Adipose tissue (tissue), 3 donors: ENCODE results near the gene IL1RL1. TPM values are rescaled to one million over a fixed set of nuclear protein-coding genes. Genes with fewer than 3 reads are reported as not detected.

Experiments
- H3K27ac ChIP-seq: one replicate; pipeline ENCODE4 v1.5.1; 2013; ENCODE audit warnings: low read depth, low read length
- WGBS, 3 donors: extraction: QIAGEN DNeasy Blood & Tissue Kit; methylation state at CpG; one replicate each; pipeline ENCODE4 v1.1.7; 2013; 5-methylcytosine and 5-hydroxymethylcytosine counted together
- polyA plus RNA-seq, 3 donors: library from polyadenylated mRNA; stranded (reverse); fragments of 200-250 nt; gene quantifications; one replicate each; pipeline ENCODE4 v1.2.3, GENCODE V29; 2013
- donor health status: healthy with polysubstance abuse.
- donor health status: Bipolar disorder and iron deficiency.
- donor health status: healthy.

Gene IL1RL1
- polyA plus RNA-seq, 3 donors: 2.1 to 28.8 (median 5.6) TPM

GRCh38 chr2:102356741-102357140 is 45.4 kb downstream of the IL1RL1 start:
- WGBS, 3 donors: 77 to 79% (median 78%) methylated on average over 2 of the region's 2 CpGs
- no peak overlapping the region for H3K27ac ChIP-seq

- WGBS, 3 donors: 49 to 59% (median 52%) methylated on average over 2 of the region's 2 CpGs
- no peak overlapping the region for H3K27ac ChIP-seq
Observed at GRCh38 chr2:102357937-102358336, 46.6 kb downstream of the IL1RL1 start.

GRCh38 chr2:102358496-102358895 is 47.1 kb downstream of the IL1RL1 start:
- 88 to 93% (median 91%) methylated on average over 8 of the region's 8 CpGs for WGBS, 3 donors
- no peak overlapping the region for H3K27ac ChIP-seq

DNA sequence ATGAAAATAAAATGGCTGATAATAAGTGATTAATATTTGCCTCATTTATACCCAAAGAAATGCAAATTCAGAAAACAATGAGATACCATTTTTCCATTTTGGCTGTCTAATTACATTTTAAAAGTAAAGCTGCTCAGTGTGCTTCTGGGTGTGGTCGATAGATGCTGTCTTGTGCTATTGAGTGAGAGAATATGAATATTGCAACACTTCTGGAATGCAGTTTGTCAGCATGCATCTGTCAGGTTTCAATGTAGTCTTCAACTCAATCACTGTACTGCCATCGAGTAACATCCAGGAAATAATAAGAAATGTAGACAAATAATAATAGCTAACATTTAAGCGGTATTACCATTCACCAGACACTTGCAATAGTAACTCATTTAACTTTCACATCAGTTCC is 48.2 kb downstream of the IL1RL1 start:
- WGBS, 3 donors: 80 to 91% (median 84%) methylated on average over 3 of the region's 3 CpGs
- H3K27ac ChIP-seq: no peak overlapping the region

GRCh38 chr2:102361632-102362241 is 50.4 kb downstream of the IL1RL1 start:
- 68 to 83% (median 70%) methylated on average over 5 of the region's 5 CpGs for WGBS, 3 donors
- H3K27ac ChIP-seq: no peak overlapping the region

DNA sequence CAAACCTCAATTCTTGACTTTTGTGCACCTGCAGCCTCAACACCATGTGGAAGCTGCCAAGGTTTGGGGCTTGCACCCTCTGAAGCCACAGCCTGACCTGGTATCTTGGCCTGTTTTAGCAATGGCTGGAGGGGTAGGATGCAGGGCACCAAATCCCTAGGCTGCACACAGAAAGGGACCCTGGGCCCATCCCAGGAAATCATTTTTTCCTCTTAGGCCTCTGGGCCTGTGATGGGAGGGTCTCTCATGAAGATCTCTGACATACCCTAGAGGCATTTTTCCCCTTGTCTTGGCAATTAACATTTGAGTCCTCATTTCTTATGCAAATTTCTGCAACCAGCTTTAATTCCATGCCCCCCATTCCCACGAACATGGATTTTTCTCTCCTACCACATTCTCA is 54.4 kb downstream of the IL1RL1 start:
- H3K27ac ChIP-seq: no peak overlapping the region
- 58 to 100% (median 85%) methylated on average over 1 of the region's 1 CpG for WGBS, 3 donors

GRCh38 chr2:102366406-102367112 is 55.2 kb downstream of the IL1RL1 start:
- H3K27ac ChIP-seq: no peak overlapping the region
- WGBS, 3 donors: 79 to 83% (median 83%) methylated on average over 3 of the region's 3 CpGs

GRCh38 chr2:102367331-102367971 is 56.1 kb downstream of the IL1RL1 start:
- WGBS, 3 donors: 75 to 84% (median 76%) methylated on average over 6 of the region's 6 CpGs
- no peak overlapping the region for H3K27ac ChIP-seq

GRCh38 chr2:102368461-102369109 is 57.2 kb downstream of the IL1RL1 start:
- WGBS, 3 donors: 64 to 84% (median 82%) methylated on average over 5 of the region's 5 CpGs

GRCh38 chr2:102369866-102370265 is 58.5 kb downstream of the IL1RL1 start:
- H3K27ac ChIP-seq: no peak overlapping the region
- WGBS, 3 donors: 90 to 93% (median 90%) methylated on average over 1 of the region's 1 CpG

More at GRCh38 chr2:102368461-102369109, 57.2 kb downstream of the IL1RL1 start:
- H3K27ac ChIP-seq: no peak overlapping the region

DNA sequence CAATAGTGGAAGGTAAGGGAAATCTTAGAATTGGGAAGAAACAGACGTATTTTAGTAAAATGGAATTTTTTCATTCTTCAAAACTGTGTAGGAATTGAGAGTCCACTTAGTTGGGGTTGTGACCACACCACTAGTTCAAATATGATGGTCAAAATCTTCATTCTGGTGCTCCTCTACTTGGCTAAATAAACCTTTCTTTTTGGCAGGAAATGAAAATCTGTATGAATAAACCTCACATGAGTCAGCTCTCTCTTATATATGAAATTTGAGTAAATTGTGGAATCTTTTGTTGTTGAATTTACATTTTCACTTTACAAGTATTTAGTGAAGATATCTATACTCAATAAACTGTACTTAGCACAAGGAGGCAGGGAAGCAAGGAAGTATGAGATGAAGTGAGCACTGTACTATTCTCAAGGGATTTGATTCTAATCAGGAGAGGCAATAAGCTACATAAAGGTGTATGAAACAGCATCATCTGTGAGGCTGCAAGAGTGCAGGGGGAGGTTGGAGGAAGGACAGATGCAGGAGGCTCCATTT is 64.8 kb downstream of the IL1RL1 start:
- 47 to 89% (median 87%) methylated on average over 1 of the region's 1 CpG for WGBS, 3 donors
- H3K27ac ChIP-seq: no peak overlapping the region

- no peak overlapping the region for H3K27ac ChIP-seq
Observed at GRCh38 chr2:102383722-102384121, 72.4 kb downstream of the IL1RL1 start.

GRCh38 chr2:102385522-102385921 is 74.2 kb downstream of the IL1RL1 start:
- H3K27ac ChIP-seq: no peak overlapping the region
- 85 to 90% (median 87%) methylated on average over 1 of the region's 1 CpG for whole genome bisulfite sequencing, 3 donors

DNA sequence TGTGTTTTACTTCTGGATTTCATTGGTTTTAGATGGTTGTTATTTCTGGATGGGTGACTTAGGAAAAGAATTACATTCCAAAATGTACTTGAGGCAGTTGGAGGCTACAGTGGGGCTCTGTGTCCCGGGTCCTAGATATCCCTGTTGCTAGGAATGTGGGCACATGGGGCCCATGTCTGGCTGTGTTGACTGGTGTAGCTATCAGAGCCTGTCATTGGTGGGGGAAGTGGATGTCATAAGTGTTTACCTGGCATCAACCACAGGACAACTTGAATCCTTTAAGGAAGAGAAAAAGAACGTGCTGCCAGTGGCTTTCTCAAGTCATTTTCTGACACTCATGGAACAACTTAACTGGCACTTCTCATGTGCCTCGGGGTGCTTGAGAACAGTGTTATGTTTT is 74.6 kb downstream of the IL1RL1 start:
- H3K27ac ChIP-seq: no peak overlapping the region
- 80 to 92% (median 91%) methylated on average over 3 of the region's 3 CpGs for WGBS, 3 donors

DNA sequence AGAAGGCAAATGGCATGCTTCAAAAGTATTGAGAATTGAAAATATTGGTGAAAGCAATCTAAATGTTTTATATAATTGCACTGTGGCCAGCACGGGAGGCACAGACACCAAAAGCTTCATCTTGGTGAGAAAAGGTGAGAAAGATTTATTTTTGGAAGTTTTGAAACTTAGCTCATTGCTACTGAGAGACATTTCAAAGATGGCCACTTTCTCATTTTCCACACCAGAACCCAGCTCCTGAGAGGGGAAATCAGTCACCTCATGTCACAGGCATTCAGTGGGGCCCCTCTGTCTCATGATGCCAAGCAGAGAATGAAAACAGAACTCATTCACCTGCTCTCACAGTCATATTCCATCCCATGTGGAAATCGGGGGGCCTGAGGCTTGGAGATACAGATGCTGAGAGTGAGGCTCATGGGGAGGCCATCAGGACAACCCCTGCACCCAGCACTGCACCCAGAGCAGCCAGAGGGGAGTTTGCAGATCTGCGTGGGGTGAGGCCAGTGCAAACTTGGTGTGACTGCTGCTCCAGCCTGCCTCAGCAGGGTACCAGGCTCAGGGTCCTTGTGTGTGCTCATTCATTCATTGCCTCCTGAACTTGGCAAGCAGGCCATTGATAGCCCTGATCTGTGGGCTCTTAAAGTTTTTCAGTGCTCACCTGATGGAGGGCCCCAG is 75.6 kb downstream of the IL1RL1 start:
- 75 to 94% (median 88%) methylated on average over 3 of the region's 3 CpGs for WGBS, 3 donors

GRCh38 chr2:102387763-102388546 is 76.6 kb downstream of the IL1RL1 start:
- WGBS, 3 donors: 85 to 92% (median 91%) methylated on average over 7 of the region's 7 CpGs
- no peak overlapping the region for H3K27ac ChIP-seq

More for the DNA sequence above, 75.6 kb downstream of the IL1RL1 start:
- H3K27ac ChIP-seq: no peak overlapping the region

- 80 to 89% (median 86%) methylated on average over 2 of the region's 2 CpGs for WGBS, 3 donors
- H3K27ac ChIP-seq: no peak overlapping the region
Observed at GRCh38 chr2:102391565-102391964, 80.2 kb downstream of the IL1RL1 start.

DNA sequence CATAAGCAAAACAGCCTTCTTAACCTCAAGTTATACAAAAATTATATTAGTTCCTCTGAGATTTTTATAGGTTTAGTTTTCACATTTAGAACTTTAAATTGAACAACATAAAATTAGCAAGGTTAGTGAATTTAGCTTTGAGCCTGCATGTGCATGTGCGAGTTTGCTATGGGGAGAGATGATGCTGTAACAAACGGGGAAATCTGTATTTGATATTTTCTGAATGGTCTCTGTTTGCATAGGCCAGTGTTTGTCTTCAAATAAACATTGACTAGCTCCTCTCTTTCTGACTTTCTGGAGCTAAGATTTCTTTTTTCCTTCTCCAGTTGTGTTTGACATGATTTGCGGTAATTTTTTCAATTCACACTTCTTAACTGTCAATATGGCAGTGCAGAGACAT is 80.7 kb downstream of the IL1RL1 start:
- WGBS, 3 donors: 66 to 79% (median 76%) methylated on average over 3 of the region's 3 CpGs
- no peak overlapping the region for H3K27ac ChIP-seq
